Heart right ventricle (tissue), 16 donors: ENCODE data around the gene KCNMA1. TPM values are rescaled to one million over a fixed set of nuclear protein-coding genes. Genes with fewer than 3 reads are reported as not detected.

ENCODE experiments used
- ATAC-seq, 8 donors: fragments of 200-7000 bp; cut with Tn5 transposase; one replicate each; pipeline ENCODE4 v1.9.1; 2020; ENCODE audit warnings: mild to moderate bottlenecking in 8 of 8, moderate library complexity in 8 of 8, moderate number of reproducible peaks in 1 of 8
- DNase-seq, 2 donors: peaks; one replicate each; pipeline ENCODE4 v3.0.0-alpha.2; 2020
- H3K27ac ChIP-seq, 10 donors: fragments of 200-600 bp; sonication (generic) in 2 of 10; one replicate each; pipeline versions ENCODE4 v1.5.0 to v1.8.0; 2020 to 2022; ENCODE audit warnings: mild to moderate bottlenecking in 3 of 10
- H3K27me3 ChIP-seq, 7 donors: fragments of 200-600 bp; one replicate each; pipeline ENCODE4 v1.8.0; 2021 to 2022; ENCODE audit warnings: mild to moderate bottlenecking in 2 of 7
- H3K36me3 ChIP-seq, 9 donors: fragments of 200-600 bp; sonication (generic) in 1 of 9; one replicate each; pipeline versions ENCODE4 v1.5.0 to v1.8.0; 2020 to 2022; ENCODE audit warnings: mild to moderate bottlenecking in 2 of 9
- H3K4me1 ChIP-seq, 9 donors: fragments of 200-600 bp; sonication (generic) in 1 of 9; one replicate each; pipeline versions ENCODE4 v1.5.0 to v1.8.0; 2020 to 2022; ENCODE audit warnings: mild to moderate bottlenecking in 4 of 9
- H3K4me3 ChIP-seq, 10 donors: fragments of 200-600 bp; sonication (generic) in 2 of 10; one replicate each; pipeline versions ENCODE4 v1.5.0 to v1.8.0; 2020 to 2022; ENCODE audit warnings: mild to moderate bottlenecking in 7 of 10, moderate library complexity in 2 of 10
- H3K9me3 ChIP-seq, 11 donors: fragments of 200-600 bp in 10 of 11; sonication (generic) in 2 of 11; one replicate each; pipeline versions ENCODE4 v1.5.0 to v1.8.0; 2013 to 2022; ENCODE audit warnings: mild to moderate bottlenecking in 2 of 11, control low read depth in 1 of 11, moderate library complexity in 1 of 11
- WGBS, 2 donors: extraction: QIAGEN DNeasy Blood & Tissue Kit; methylation state at CpG; one replicate each; pipeline ENCODE4 v1.1.7; 2013; ENCODE audit warnings: inconsistent platforms in 1 of 2; 5-methylcytosine and 5-hydroxymethylcytosine counted together
- intact Hi-C, 10 donors: fragments of 100-400 bp; cut with DNase I; formaldehyde crosslinking; loops; one replicate each; pipeline versions ENCODE4 v1.11.1 to v1.14.2; 2022
- polyA plus RNA-seq, 2 donors: library from polyadenylated mRNA; stranded (reverse); fragments of 200-250 nt; gene quantifications; one replicate each; pipeline ENCODE4 v1.2.3, GENCODE V29; 2013
- total RNA-seq, 10 donors: library from RNA; stranded (reverse); fragmentation: NEBNext Ultra II Directional in 3 of 10; extraction: Animal tissue kit (Norgen Biotek cat#: 25700) in 3 of 10; gene quantifications; one replicate each; pipeline versions ENCODE4 v1.2.1 to v1.2.4, GENCODE V29; 2021 to 2023
- TF ChIP-seq, protein P1 (sequence below), 9 donors: fragments of 200-600 bp; sonication (generic) in 2 of 9; IDR thresholded peaks; one replicate each; pipeline versions ENCODE4 v1.5.0 to v1.8.0; 2021 to 2022; ENCODE audit warnings: antibody characterized with exemption in 9 of 9, mild to moderate bottlenecking in 5 of 9, moderate library complexity in 1 of 9
- donor health status: Arrhythmogenic right ventricular cardiomyopathy.
- donor health status: ischemic (EF 13 %, LVEDD 7.1; RV severe dilation, severe dysfunction).
- donor health status: healthy with polysubstance abuse.
- donor health status: DM: no; HTN: yes; CAD: no.
- donor health status: DM: no; HTN: no; CAD: no.
- donor health status: ischemic (EF 25% LVEDD 6.9; RV normal size, moderate dysfunction).
- donor health status: ischemic (EF 25% LVEDD 5.7; RV mildly dilated, moderate dysfunction).
- donor health status: healthy.
- donor health status: DM: yes; HTN: yes; CAD: no.
- donor health status: Ischemic cardiomyopathy.
- donor health status: ischemic (EF 35%, LVEDD 5.7; RV mildly dilated, moderate dysfunction).
- donor health status: nonischemic (EF 11% LVEDD 7.7; RV severe dilation, severe dysfunction).
- donor health status: DM: yes; HTN: yes; CAD: no.
- donor health status: PGD.
- donor health status: ischemic (EF 29% LVEDD 5.4; RV normal size, mild dysfunction).
- donor health status: nonischemic (EF 23%, LVEDD 6.1; RV moderate dilation, normal function).

Gene KCNMA1
- total and polyA plus RNA-seq, 12 donors, result 0.59 to 5.3 (median 1.6) TPM

GRCh38 chr10:77497748-77498147 lies 139.9 kb downstream of the KCNMA1 start:
- no peaks in the 10 kb centered on the region for H3K36me3 ChIP-seq
- H3K27me3 ChIP-seq, result peaks cover 0 to 11% (median 0%) of the 10 kb centered on the region in 7 donors
- ATAC-seq, result no peak
- TF ChIP-seq, protein P1, sequence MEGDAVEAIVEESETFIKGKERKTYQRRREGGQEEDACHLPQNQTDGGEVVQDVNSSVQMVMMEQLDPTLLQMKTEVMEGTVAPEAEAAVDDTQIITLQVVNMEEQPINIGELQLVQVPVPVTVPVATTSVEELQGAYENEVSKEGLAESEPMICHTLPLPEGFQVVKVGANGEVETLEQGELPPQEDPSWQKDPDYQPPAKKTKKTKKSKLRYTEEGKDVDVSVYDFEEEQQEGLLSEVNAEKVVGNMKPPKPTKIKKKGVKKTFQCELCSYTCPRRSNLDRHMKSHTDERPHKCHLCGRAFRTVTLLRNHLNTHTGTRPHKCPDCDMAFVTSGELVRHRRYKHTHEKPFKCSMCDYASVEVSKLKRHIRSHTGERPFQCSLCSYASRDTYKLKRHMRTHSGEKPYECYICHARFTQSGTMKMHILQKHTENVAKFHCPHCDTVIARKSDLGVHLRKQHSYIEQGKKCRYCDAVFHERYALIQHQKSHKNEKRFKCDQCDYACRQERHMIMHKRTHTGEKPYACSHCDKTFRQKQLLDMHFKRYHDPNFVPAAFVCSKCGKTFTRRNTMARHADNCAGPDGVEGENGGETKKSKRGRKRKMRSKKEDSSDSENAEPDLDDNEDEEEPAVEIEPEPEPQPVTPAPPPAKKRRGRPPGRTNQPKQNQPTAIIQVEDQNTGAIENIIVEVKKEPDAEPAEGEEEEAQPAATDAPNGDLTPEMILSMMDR (IDR thresholded peaks at IDR 0.05), result no peak
- no peak for DNase-seq
- no peak overlapping the region for H3K27ac ChIP-seq
- no peaks in the 10 kb centered on the region for H3K9me3 ChIP-seq
- peaks cover 0 to 9% (median 0%) of the 10 kb centered on the region in 9 donors for H3K4me1 ChIP-seq
- no peak overlapping the region for H3K4me3 ChIP-seq
- intact Hi-C loops, result loop anchor here in 6 of 10 donors (10.0 kb wide), 3 partner anchors 137 to 323 kb away; partner anchors contain the start of gene KCNMA1 (in 1 of the 6)

GRCh38 chr10:77496941-77497420 lies 140.6 kb downstream of the KCNMA1 start:
- 88 to 92% methylated on average over 3 of the region's 3 CpGs for WGBS, 2 donors
- Histone ChIP-seq H3K4me1 (peaks cover 0 to 9% (median 0%) of the 10 kb centered on the region in 9 donors), H3K27me3 (peaks cover 0 to 11% (median 0%) of the 10 kb centered on the region in 7 donors), H3K9me3 (no peaks in the 10 kb centered on the region), H3K4me3 (no peak overlapping the region), H3K27ac (no peak overlapping the region), H3K36me3 (no peaks in the 10 kb centered on the region)
- intact Hi-C loops, result loop anchor here in 6 of 10 donors (1.0 to 10.0 kb wide), 4 partner anchors 24 to 322 kb away; partner anchors contain the start of gene KCNMA1 (in 1 of the 6)
- TF ChIP-seq, protein P1 (IDR thresholded peaks at IDR 0.05), result no peak
- DNase-seq, result no peak
- no peak for ATAC-seq

GRCh38 chr10:77494756-77495541 lies 142.7 kb downstream of the KCNMA1 start:
- DNase-seq (no peak), ATAC-seq (no peak)
- H3K36me3 ChIP-seq, result no peaks in the 10 kb centered on the region
- peaks cover 0 to 11% (median 0%) of the 10 kb centered on the region in 7 donors for H3K27me3 ChIP-seq
- no peaks in the 10 kb centered on the region for H3K9me3 ChIP-seq
- intact Hi-C loops, result loop anchor here in 7 of 10 donors (2.0 to 10.0 kb wide), 6 partner anchors 140 to 323 kb away; partner anchors contain the start of gene KCNMA1 (in 1 of the 7)
- H3K27ac ChIP-seq, result no peak overlapping the region
- peaks cover 0 to 7% (median 0%) of the 10 kb centered on the region in 9 donors for H3K4me1 ChIP-seq
- TF ChIP-seq, protein P1 (IDR thresholded peaks at IDR 0.05), result no peak
- no peak overlapping the region for H3K4me3 ChIP-seq
- WGBS, 2 donors, result 88 to 90% methylated on average over 12 of the region's 12 CpGs

GRCh38 chr10:77494327-77494726 lies 143.3 kb downstream of the KCNMA1 start:
- WGBS, 2 donors, result 43 to 44% methylated on average over 6 of the region's 6 CpGs
- TF ChIP-seq, protein P1 (IDR thresholded peaks at IDR 0.05), result peak in 7 of 9 donors; percentile 24 to 45 (median 35)
- DNase-seq (no peak), ATAC-seq (peak in 3 of 8 donors; percentile 16 to 59 (median 34))
- Histone ChIP-seq H3K4me1 (peaks cover 0 to 7% (median 0%) of the 10 kb centered on the region in 9 donors), H3K27me3 (peaks cover 0 to 11% (median 0%) of the 10 kb centered on the region in 7 donors), H3K27ac (no peak overlapping the region), H3K4me3 (no peak overlapping the region), H3K9me3 (no peaks in the 10 kb centered on the region), H3K36me3 (no peaks in the 10 kb centered on the region)
- intact Hi-C loops, result loop anchor here in 7 of 10 donors (2.0 to 10.0 kb wide), 6 partner anchors 140 to 322 kb away; partner anchors contain the start of gene KCNMA1 (in 1 of the 7)
